ENCODE data around the gene ZBTB48. TPM values are rescaled to one million over a fixed set of nuclear protein-coding genes. Genes with fewer than 3 reads are reported as not detected.

The ZBTB48 gene
- total RNA-seq, 2 experiments from 2014 or later = 22.4 to 32.1 TPM

- intact Hi-C loops (cut with micrococcal nuclease) = no loop called here
- Mint-ChIP-seq H3K36me3 (ENCODE audit: low read depth) (peaks cover 23% of the 10 kb centered on the region), H3K27me3 (no peaks in the 10 kb centered on the region), H3K4me1 (ENCODE audit: low read depth) (peaks cover 18% of the 10 kb centered on the region), H3K9me3 (no peaks in the 10 kb centered on the region), H3K4me3 (no peak overlapping the region), H3K27ac (no peak overlapping the region)
- ATAC-seq = no peak
- ChIA-PET POLR2A (interaction anchor here (1.0 kb wide), 1 partner anchor 17 kb away, joined by 3 read pairs; no protein-coding TSS in a partner anchor), CTCF (no interaction called here)
- TF ChIP-seq, protein P1, sequence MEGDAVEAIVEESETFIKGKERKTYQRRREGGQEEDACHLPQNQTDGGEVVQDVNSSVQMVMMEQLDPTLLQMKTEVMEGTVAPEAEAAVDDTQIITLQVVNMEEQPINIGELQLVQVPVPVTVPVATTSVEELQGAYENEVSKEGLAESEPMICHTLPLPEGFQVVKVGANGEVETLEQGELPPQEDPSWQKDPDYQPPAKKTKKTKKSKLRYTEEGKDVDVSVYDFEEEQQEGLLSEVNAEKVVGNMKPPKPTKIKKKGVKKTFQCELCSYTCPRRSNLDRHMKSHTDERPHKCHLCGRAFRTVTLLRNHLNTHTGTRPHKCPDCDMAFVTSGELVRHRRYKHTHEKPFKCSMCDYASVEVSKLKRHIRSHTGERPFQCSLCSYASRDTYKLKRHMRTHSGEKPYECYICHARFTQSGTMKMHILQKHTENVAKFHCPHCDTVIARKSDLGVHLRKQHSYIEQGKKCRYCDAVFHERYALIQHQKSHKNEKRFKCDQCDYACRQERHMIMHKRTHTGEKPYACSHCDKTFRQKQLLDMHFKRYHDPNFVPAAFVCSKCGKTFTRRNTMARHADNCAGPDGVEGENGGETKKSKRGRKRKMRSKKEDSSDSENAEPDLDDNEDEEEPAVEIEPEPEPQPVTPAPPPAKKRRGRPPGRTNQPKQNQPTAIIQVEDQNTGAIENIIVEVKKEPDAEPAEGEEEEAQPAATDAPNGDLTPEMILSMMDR (IDR thresholded peaks at IDR 0.05) = no peak
- DNase-seq = no peak
Measured at GRCh38 chr1:6631058-6631457, 51.3 kb downstream of the ZBTB48 start.

GRCh38 chr1:6632588-6633514, 53.1 kb downstream of the ZBTB48 start:
- Mint-ChIP-seq H3K27me3 (no peaks in the 10 kb centered on the region), H3K9me3 (no peaks in the 10 kb centered on the region), H3K4me3 (no peak overlapping the region), H3K36me3 (ENCODE audit: low read depth) (peaks cover 21% of the 10 kb centered on the region), H3K4me1 (ENCODE audit: low read depth) (peaks cover 2% of the 10 kb centered on the region), H3K27ac (no peak overlapping the region)
- TF ChIP-seq, protein P1 (IDR thresholded peaks at IDR 0.05) = no peak
- intact Hi-C loops (cut with micrococcal nuclease) = no loop called here
- ChIA-PET CTCF (interaction anchor here (0.8 to 2.1 kb wide), 4 partner anchors 14 to 33 kb away, joined by 3 to 9 read pairs (median 5); no protein-coding TSS in a partner anchor), POLR2A (interaction anchor here (0.6 to 0.8 kb wide), 3 partner anchors 10 to 42 kb away, joined by 3 read pairs; no protein-coding TSS in a partner anchor)
- ATAC-seq (no peak), DNase-seq (no peak)

DNA sequence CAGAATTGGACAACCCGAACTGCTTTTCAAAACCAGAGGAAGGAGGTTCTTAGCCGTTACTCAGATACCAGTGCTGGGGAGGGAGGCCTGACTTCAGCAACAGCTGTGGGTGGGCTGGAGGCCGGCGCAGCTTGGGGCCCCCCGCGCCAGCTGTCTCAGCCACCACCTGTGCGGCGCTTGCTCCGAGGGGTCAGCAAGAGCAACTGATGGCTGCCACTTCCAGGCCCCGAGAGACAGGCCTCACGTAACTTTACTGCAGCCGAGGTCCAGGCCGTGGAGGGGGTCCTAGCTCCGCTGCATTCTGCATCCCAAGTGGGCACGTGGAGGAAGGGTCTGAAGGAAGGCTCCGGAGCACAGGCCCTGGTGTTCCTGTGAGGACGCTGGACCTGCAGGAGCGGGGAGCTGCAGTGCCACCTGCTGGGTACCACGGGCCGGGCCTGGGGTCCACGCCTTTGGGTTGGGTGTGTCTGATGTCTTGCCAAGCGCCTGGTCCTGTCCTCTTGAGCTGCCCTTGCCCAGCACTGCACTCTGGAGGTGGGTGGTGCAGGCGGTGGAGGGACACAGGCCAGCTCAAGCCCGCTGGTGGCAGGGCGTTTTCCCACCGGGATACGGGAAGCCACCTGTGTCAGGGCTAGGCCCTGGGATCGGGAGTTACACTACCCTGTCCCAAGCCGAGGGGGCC, 54.7 kb downstream of the ZBTB48 start:
- ATAC-seq (peak; percentile 62), DNase-seq (peak; percentile 66)
- ChIA-PET POLR2A (interaction anchor here (0.6 to 1.1 kb wide), 4 partner anchors 10 to 33 kb away, joined by 3 to 4 read pairs (median 3); no protein-coding TSS in a partner anchor), CTCF (interaction anchor here (0.7 to 2.1 kb wide), 5 partner anchors 12 to 35 kb away, joined by 3 to 9 read pairs (median 4); no protein-coding TSS in a partner anchor)
- no peak overlapping the region for H3K4me3 Mint-ChIP-seq
- no peaks in the 10 kb centered on the region for H3K4me1 Mint-ChIP-seq (ENCODE audit: low read depth)
- H3K36me3 Mint-ChIP-seq (ENCODE audit: low read depth) = peaks cover 25% of the 10 kb centered on the region
- H3K27me3 Mint-ChIP-seq = no peaks in the 10 kb centered on the region
- TF ChIP-seq, protein P1 (IDR thresholded peaks at IDR 0.05) = peak; percentile 27
- intact Hi-C loops (cut with micrococcal nuclease) = no loop called here
- no peaks in the 10 kb centered on the region for H3K9me3 Mint-ChIP-seq
- no peak overlapping the region for H3K27ac Mint-ChIP-seq

DNA sequence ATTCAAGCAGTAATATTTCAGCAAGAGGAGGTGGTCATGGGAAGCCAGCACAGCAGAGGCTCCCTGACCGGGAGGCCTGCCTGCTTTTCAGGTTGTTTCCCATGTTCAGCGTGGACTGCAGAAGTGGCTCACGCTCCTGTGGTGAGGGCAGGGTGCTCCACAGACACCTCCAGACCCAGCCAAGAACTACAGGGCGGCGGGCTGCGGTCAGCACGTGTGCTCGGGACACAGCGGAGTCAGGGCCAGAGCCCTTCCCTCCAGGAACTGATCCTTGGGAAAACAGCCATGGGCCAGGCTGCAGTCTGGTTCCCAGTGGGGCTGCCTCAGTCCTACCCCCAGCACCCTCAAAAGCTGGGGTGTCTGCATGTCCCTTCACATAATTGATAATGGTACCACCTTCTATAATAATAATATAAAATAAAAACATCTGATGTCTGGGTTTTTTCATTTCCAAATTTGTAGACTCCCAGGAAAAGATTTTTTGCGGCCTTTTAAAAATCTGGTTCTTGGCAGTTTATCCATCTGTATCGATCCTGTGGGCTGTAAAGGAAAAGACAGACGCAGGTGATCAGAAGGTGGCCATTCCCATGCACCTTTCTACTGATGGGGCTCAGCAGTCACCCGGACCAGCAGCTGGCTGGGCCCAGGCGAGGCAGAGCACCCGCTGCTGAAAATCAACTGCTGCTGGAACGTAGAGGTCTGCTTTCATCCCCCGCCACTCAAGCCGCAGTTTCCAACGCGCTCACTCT, 55.5 kb downstream of the ZBTB48 start:
- DNase-seq = no peak
- H3K4me3 Mint-ChIP-seq = no peak overlapping the region
- POLR2A ChIA-PET = interaction anchor here (0.6 to 1.1 kb wide), 3 partner anchors 9 to 34 kb away, joined by 3 to 4 read pairs (median 3); no protein-coding TSS in a partner anchor
- TF ChIP-seq, protein P1 (IDR thresholded peaks at IDR 0.05) = no peak
- H3K27me3 Mint-ChIP-seq = no peaks in the 10 kb centered on the region
- intact Hi-C loops (cut with micrococcal nuclease) = no loop called here
- no peaks in the 10 kb centered on the region for H3K4me1 Mint-ChIP-seq (ENCODE audit: low read depth)
- ATAC-seq = no peak
- H3K36me3 Mint-ChIP-seq (ENCODE audit: low read depth) = peaks cover 23% of the 10 kb centered on the region
- H3K9me3 Mint-ChIP-seq = no peaks in the 10 kb centered on the region
- CTCF ChIA-PET = interaction anchor here (1.2 to 2.1 kb wide), 2 partner anchors 11 to 35 kb away, joined by 7 to 9 read pairs; no protein-coding TSS in a partner anchor
- H3K27ac Mint-ChIP-seq = no peak overlapping the region

Measured in activated CD8-positive, alpha-beta T cell treated with anti-CD3 and anti-CD28 coated beads for 36 hours (primary cell).